ENCODE results near the gene CYP2W1.
"Not testable (repeated sequence)": the region's sequence is repeated elsewhere in the genome, so short reads cannot be mapped to it uniquely, and the experiment has no call there.

The CYP2W1 gene

GRCh38 chr7:997404-998395 lies 14.7 kb downstream of the CYP2W1 start:
- no peak for DNase-seq (ENCODE audit: low read depth in 2 of 2)

GRCh38 chr7:999149-999879 lies 16.3 kb downstream of the CYP2W1 start:
- DNase-seq (ENCODE audit: low read depth in 2 of 2): no peak

GRCh38 chr7:999941-1000935 lies 17.3 kb downstream of the CYP2W1 start:
- no peak for DNase-seq (ENCODE audit: low read depth in 2 of 2)

- not testable (repeated sequence) for DNase-seq (ENCODE audit: low read depth in 2 of 2)
Measured at GRCh38 chr7:1001069-1001770, 18.2 kb downstream of the CYP2W1 start.

- not testable (repeated sequence) for DNase-seq (ENCODE audit: low read depth in 2 of 2)
Measured at GRCh38 chr7:1002026-1002425, 19.0 kb downstream of the CYP2W1 start.

GRCh38 chr7:1002445-1002844 lies 19.5 kb downstream of the CYP2W1 start:
- DNase-seq (ENCODE audit: low read depth in 2 of 2): not testable (repeated sequence)

- no peak for DNase-seq (ENCODE audit: low read depth in 2 of 2)
Measured at GRCh38 chr7:1004018-1004852, 21.3 kb downstream of the CYP2W1 start.

- DNase-seq (ENCODE audit: low read depth in 2 of 2): no peak
Measured at GRCh38 chr7:1005303-1005702, 22.3 kb downstream of the CYP2W1 start.

GRCh38 chr7:1007901-1008300 lies 24.9 kb downstream of the CYP2W1 start:
- DNase-seq (ENCODE audit: low read depth in 2 of 2): no peak

GRCh38 chr7:1008733-1009363 lies 25.9 kb downstream of the CYP2W1 start:
- no peak for DNase-seq (ENCODE audit: low read depth in 2 of 2)

GRCh38 chr7:1009747-1010146 lies 26.8 kb downstream of the CYP2W1 start:
- no peak for DNase-seq (ENCODE audit: low read depth in 2 of 2)

GRCh38 chr7:1010226-1010625 lies 27.2 kb downstream of the CYP2W1 start:
- DNase-seq (ENCODE audit: low read depth in 2 of 2): no peak

GRCh38 chr7:1011297-1012003 lies 28.5 kb downstream of the CYP2W1 start:
- no peak for DNase-seq (ENCODE audit: low read depth in 2 of 2)

- DNase-seq (ENCODE audit: low read depth in 2 of 2): no peak
Measured at GRCh38 chr7:1012004-1012715, 29.2 kb downstream of the CYP2W1 start.

GRCh38 chr7:1012716-1013095 lies 29.7 kb downstream of the CYP2W1 start:
- no peak for DNase-seq (ENCODE audit: low read depth in 2 of 2)

GRCh38 chr7:1013581-1013980 lies 30.6 kb downstream of the CYP2W1 start:
- peak in 1 of 2 experiments; percentile 17 for DNase-seq (ENCODE audit: low read depth in 2 of 2)

GRCh38 chr7:1014681-1015080 lies 31.7 kb downstream of the CYP2W1 start:
- DNase-seq (ENCODE audit: low read depth in 2 of 2): no peak

Measured in fibroblast of skin of left quadriceps (primary cell).